ENCODE results near the gene PTPRB. TPM values are rescaled to one million over a fixed set of nuclear protein-coding genes. Genes with fewer than 3 reads are reported as not detected.

The PTPRB gene
- total RNA-seq, 1 experiment from 2014 or later: 0.33 TPM

GRCh38 chr12:70466753-70467152 is 170.5 kb downstream of the PTPRB start:
- H3K27me3 ChIP-seq (ENCODE audit: control insufficient read depth, insufficient read depth, low read length): no peaks in the 10 kb centered on the region
- intact Hi-C loops (cut with micrococcal nuclease; ENCODE audit: unreplicated experiment) (no loop called here), in situ Hi-C loops (cut with HindIII; ENCODE audit: low pct_unique_long_range_greater_than_20kb, low sequenced_read_pairs) (no loop called here)
- ATAC-seq: no peak
- CTCF ChIA-PET: no interaction called here
- 0 out of 2 replicates have a peak, but pooled peaks cover 4% of the 10 kb centered on the region for H3K9me3 ChIP-seq (ENCODE audit: control insufficient read depth, insufficient read depth, low read depth, low read length)
- TF ChIP-seq CTCF (IDR thresholded peaks at IDR 0.05) (no peak), TCF7L2 (IDR thresholded peaks at IDR 0.05; ENCODE audit: low read depth, low read length) (no peak), SIN3A (IDR thresholded peaks at IDR 0.05; ENCODE audit: borderline replicate concordance, insufficient read depth, low read depth, low read length) (no peak), POLR2AphosphoS5 (IDR thresholded peaks at IDR 0.05; ENCODE audit: low read depth, low read length) (no peak), REST (IDR thresholded peaks at IDR 0.05; ENCODE audit: insufficient read depth in 1 of 2, low read depth in 2 of 2, low read length in 1 of 2) (no peak)
- no peak overlapping the region for H3K4me3 ChIP-seq (ENCODE audit: low read depth in 2 of 2, low read length in 2 of 2)
- H3K36me3 ChIP-seq (ENCODE audit: control insufficient read depth, insufficient read depth, low read length): no peaks in the 10 kb centered on the region; the same call in 1 of the 2 replicates
- no peak overlapping the region for H3K27ac ChIP-seq (ENCODE audit: low read length)
- POLR2A ChIA-PET: no interaction called here
- no peaks in the 10 kb centered on the region for H3K4me1 ChIP-seq (ENCODE audit: control insufficient read depth, insufficient read depth, low read length)
- no TSS peak for BruUV-seq (replicated peaks)
- DNase-seq (ENCODE audit: low read depth, low spot score): no peak

Data from Panc1 (cell line).